Bronchial epithelial cell (primary cell): Measurements from ENCODE around the gene DNHD1. TPM values are rescaled to one million over a fixed set of nuclear protein-coding genes. Genes with fewer than 3 reads are reported as not detected.

ENCODE experiments used
- DNase-seq: peaks from one replicate; pipeline ENCODE4 v3.0.0-alpha.2; 2010; ENCODE audit warnings: low read depth
- FAIRE-seq: peaks from 2 replicates; lab custom pipeline; 2011; peaks lifted over from hg19 to GRCh38; lab: Jason Lieb, UNC
- H3K27me3 ChIP-seq: 2 replicates; pipeline ENCODE4 v1.5.1; 2011; ENCODE audit warnings: low read length; ENCODE audit not compliant: control insufficient read depth, insufficient read depth
- H3K36me3 ChIP-seq: 2 replicates; pipeline ENCODE4 v1.5.1; 2011; ENCODE audit warnings: low read length; ENCODE audit not compliant: control insufficient read depth, insufficient read depth
- H3K4me3 ChIP-seq: 2 replicates; pipeline ENCODE4 v1.5.1; 2011; ENCODE audit warnings: mild to moderate bottlenecking, low read depth, low read length, control low read depth
- total RNA-seq: library from RNA; depleted of rRNA; stranded (reverse); fragments of >200 nt; gene quantifications from 2 replicates; pipeline ENCODE4 v1.2.1, GENCODE V29; 2014
- TF ChIP-seq, protein P1 (sequence below): IDR thresholded peaks from 2 replicates; pipeline ENCODE4 v1.5.1; 2011; ENCODE audit warnings: mild to moderate bottlenecking, moderate library complexity, low read length, control low read depth, inconsistent platforms; ENCODE audit not compliant: insufficient read depth, severe bottlenecking

Gene DNHD1
- total RNA-seq, 1 donor from 2014 or later: 4.5 TPM

DNA sequence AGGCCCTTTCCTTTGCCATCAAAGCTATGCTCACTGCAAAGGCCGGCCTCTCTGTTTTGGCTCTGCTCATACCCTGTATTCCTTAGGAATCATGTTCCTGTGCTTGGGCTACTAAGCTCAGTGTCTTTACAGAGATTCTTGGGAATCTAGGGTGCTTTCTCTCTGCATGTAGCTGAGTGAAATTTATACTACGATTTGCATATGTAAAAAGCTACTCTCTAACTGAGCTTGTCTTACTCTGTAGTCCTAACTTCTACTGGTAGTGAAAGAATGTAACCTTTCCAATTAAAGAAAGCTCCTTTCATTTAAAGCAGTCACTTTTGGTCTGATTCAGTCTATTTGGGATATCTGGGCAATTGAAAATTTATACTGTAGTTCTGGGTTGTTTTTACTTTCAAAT lies 32.2 kb downstream of the DNHD1 start:
- H3K27me3 ChIP-seq: no peaks in the 10 kb centered on the region
- FAIRE-seq (no peak), DNase-seq (no peak)
- no peak overlapping the region for H3K4me3 ChIP-seq
- TF ChIP-seq, protein P1, sequence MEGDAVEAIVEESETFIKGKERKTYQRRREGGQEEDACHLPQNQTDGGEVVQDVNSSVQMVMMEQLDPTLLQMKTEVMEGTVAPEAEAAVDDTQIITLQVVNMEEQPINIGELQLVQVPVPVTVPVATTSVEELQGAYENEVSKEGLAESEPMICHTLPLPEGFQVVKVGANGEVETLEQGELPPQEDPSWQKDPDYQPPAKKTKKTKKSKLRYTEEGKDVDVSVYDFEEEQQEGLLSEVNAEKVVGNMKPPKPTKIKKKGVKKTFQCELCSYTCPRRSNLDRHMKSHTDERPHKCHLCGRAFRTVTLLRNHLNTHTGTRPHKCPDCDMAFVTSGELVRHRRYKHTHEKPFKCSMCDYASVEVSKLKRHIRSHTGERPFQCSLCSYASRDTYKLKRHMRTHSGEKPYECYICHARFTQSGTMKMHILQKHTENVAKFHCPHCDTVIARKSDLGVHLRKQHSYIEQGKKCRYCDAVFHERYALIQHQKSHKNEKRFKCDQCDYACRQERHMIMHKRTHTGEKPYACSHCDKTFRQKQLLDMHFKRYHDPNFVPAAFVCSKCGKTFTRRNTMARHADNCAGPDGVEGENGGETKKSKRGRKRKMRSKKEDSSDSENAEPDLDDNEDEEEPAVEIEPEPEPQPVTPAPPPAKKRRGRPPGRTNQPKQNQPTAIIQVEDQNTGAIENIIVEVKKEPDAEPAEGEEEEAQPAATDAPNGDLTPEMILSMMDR: no peak
- peaks cover 8% of the 10 kb centered on the region for H3K36me3 ChIP-seq

DNA sequence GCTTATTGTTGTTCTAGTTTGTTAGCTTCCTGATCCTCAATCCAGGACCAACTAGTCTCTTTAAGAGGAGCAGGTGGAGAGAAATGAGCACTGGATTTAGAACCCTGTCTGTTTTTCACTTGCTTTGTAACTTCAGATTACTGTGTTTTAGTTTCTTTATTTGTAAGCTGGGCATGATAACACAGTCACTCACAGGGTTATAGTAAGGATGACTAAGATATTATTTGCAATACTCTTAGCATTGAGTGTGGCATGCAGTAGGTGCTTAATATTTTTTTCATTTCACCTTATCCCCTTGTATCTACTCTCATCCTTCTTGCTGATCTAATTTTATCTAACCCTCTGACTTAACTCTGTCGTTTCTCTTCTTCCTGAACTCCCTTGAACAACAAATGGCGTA lies 33.8 kb downstream of the DNHD1 start:
- H3K36me3 ChIP-seq: peaks cover 8% of the 10 kb centered on the region
- FAIRE-seq: no peak
- no peak overlapping the region for H3K4me3 ChIP-seq
- no peaks in the 10 kb centered on the region for H3K27me3 ChIP-seq
- TF ChIP-seq, protein P1: no peak
- DNase-seq: no peak

DNA sequence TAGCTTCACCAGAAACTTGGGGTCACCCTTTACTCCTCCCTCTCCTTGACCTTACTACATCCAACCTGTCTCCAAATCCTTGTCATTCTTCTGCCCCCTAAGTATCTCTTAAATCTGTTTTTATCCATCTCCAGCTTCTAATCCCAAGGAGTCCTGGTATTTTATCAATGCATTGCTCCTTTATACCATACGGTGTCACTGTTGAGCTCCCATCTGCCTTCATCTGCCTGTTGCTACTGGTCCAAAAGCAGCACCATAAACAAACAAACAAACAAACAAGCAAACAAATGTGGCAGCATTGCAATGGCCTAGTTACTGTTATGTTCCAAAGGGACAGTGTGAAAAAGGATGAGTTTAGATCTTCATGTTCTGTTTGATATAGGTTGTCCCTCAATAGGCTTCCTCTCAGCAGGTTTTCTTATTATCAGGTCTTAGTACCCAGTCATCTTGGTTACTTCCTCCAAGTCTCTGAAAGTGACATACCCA lies 34.2 kb downstream of the DNHD1 start:
- Histone ChIP-seq H3K27me3 (no peaks in the 10 kb centered on the region), H3K4me3 (no peak overlapping the region), H3K36me3 (peaks cover 8% of the 10 kb centered on the region)
- TF ChIP-seq, protein P1: peak; percentile 64
- FAIRE-seq (no peak), DNase-seq (peak; percentile 51)

DNA sequence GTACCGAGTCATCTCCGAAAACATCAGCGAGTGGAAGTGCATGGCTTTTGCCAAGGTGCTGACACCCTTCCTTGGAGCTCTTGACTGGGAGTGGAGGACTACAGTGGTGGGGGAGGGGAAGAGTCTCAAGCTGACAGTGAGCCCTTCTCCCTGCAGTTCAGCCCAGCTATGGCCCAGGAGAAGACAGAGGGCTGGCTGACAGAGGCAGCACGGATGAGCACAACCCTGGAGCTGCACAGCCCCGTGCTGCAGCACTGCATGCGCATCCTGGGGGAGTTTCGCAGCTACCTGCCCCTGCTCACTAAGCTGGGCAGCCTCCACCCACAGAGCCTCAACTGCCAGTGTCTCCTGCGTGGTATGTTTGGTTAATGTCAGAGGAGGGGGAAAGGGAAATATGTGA lies 41.4 kb downstream of the DNHD1 start:
- H3K36me3 ChIP-seq: peaks cover 2% of the 10 kb centered on the region
- no peak for FAIRE-seq
- DNase-seq: no peak
- H3K27me3 ChIP-seq: no peaks in the 10 kb centered on the region
- no peak overlapping the region for H3K4me3 ChIP-seq
- TF ChIP-seq, protein P1: no peak

DNA sequence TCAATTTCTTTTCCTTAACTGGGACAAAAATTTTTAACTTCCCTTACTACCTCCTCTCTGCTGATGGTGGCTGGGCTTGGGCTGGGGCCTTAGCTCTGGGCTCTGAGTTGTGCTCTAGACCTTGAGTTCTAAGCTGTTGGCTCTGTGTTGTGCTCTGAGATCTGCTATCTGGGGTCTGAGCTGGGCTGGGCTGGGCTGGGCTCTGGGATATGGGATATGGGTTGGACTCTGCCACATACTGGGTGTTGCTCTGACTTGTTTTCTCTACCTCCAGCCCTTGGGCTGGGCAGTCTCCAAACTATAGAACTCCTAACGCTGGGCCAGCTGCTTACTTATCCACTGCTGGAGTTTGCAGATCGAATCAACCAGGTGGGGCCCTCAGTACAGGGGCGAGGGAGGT lies 41.9 kb downstream of the DNHD1 start:
- TF ChIP-seq, protein P1: no peak
- DNase-seq (no peak), FAIRE-seq (no peak)
- H3K4me3 ChIP-seq: no peak overlapping the region
- H3K27me3 ChIP-seq: no peaks in the 10 kb centered on the region
- H3K36me3 ChIP-seq: no peaks in the 10 kb centered on the region

DNA sequence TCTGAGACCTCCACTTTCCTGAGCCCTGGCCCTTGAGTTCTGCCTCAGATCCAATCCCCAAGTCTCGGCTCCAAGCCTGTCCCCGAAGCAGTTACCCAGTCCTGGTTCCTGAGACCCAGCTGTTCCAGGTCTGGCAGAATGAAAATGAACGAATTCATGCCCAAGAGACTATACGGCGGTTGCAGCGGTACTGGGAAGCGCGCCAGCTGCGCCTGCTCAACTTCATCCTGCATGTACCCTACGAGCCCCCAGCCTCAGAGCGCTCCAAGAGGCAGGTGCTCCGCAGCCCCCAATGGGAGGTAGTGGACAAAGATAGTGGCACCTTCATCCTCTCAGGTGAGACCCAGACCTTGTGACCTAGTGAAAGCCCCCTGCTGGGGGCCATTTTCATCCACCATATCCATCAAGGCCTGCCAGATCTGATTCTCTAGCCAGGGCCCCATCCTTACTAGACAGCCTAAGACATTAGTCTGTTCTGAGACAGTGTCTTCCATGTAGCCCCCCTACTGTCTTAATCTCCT lies 42.7 kb downstream of the DNHD1 start:
- TF ChIP-seq, protein P1: no peak
- FAIRE-seq (no peak), DNase-seq (no peak)

More for the DNA sequence above, 42.7 kb downstream of the DNHD1 start:
- H3K4me3 ChIP-seq: no peak overlapping the region
- H3K36me3 ChIP-seq: no peaks in the 10 kb centered on the region
- no peaks in the 10 kb centered on the region for H3K27me3 ChIP-seq
